Measurements from ENCODE around the gene CA10. TPM values are rescaled to one million over a fixed set of nuclear protein-coding genes. Genes with fewer than 3 reads are reported as not detected.

CA10 gene
- polyA plus RNA-seq, 1 donor from 2014 or later = 6.2 TPM

DNA sequence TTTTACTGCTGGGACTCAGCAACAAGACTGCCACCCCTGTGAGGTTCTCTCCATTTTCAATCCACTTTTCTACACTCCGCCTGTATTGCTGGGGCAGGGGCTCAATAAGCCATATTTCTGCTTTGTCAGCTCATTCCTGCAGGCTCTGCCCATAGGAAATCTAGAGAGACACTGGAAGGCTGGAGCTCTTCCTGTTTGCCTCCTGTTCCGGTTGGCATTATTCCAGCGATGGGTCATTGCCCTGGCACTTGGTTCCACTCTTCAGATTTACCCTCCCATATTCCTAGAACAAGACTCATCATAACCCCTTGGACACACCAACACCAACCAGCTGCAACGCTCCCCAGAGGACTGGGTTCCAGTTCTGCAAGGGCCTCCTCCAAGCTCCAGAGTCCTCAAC lies 210.4 kb downstream of the CA10 start:
- H3K9me2 ChIP-seq (ENCODE audit: insufficient read depth, low read length) = no peaks in the 10 kb centered on the region
- TF ChIP-seq, protein P1, sequence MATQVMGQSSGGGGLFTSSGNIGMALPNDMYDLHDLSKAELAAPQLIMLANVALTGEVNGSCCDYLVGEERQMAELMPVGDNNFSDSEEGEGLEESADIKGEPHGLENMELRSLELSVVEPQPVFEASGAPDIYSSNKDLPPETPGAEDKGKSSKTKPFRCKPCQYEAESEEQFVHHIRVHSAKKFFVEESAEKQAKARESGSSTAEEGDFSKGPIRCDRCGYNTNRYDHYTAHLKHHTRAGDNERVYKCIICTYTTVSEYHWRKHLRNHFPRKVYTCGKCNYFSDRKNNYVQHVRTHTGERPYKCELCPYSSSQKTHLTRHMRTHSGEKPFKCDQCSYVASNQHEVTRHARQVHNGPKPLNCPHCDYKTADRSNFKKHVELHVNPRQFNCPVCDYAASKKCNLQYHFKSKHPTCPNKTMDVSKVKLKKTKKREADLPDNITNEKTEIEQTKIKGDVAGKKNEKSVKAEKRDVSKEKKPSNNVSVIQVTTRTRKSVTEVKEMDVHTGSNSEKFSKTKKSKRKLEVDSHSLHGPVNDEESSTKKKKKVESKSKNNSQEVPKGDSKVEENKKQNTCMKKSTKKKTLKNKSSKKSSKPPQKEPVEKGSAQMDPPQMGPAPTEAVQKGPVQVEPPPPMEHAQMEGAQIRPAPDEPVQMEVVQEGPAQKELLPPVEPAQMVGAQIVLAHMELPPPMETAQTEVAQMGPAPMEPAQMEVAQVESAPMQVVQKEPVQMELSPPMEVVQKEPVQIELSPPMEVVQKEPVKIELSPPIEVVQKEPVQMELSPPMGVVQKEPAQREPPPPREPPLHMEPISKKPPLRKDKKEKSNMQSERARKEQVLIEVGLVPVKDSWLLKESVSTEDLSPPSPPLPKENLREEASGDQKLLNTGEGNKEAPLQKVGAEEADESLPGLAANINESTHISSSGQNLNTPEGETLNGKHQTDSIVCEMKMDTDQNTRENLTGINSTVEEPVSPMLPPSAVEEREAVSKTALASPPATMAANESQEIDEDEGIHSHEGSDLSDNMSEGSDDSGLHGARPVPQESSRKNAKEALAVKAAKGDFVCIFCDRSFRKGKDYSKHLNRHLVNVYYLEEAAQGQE (IDR thresholded peaks at IDR 0.05; ENCODE audit: borderline replicate concordance) = no peak
- TF ChIP-seq TAF1 (IDR thresholded peaks at IDR 0.05; ENCODE audit: low read depth) = no peak
- TF ChIP-seq RAD21 (conservative IDR thresholded peaks at IDR 0.05) = no peak
- no peak for TF ChIP-seq EP300 (conservative IDR thresholded peaks at IDR 0.05; ENCODE audit: poor library complexity, severe bottlenecking)

DNA sequence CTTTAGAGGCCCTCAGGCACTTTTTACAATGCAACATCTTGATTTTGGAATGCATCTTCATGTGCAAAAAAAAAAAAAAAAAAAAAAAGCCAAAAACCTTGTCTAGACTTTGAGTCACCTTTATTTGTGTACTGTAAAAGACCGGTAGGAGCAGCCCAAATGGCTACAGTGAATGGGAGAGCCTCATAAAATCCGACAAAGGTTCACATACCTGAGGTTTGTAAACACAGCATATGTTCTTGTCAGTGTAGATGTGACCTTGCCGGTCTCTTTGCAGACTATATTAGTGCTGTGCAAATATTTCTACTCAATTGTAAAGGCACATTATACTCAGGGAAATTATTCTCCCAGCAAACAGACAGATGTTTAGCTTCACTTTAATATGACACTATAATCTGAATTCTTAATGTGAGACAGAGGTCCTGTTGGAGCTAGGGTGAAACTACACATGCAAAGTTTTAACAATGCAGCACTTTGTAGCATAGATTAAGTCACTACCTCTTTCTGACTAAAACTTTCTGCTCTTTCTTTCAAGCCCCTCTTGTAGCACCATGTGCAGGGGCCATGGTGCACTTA lies 211.3 kb downstream of the CA10 start:
- Histone ChIP-seq H3K9ac (ENCODE audit: low read length) (no peak overlapping the region), H3K27me3 (ENCODE audit: insufficient read depth, low read depth, low read length) (no peaks in the 10 kb centered on the region), H3K27ac (ENCODE audit: low read length) (no peak overlapping the region), H3K9me2 (ENCODE audit: insufficient read depth, low read length) (no peaks in the 10 kb centered on the region), H3K4me2 (ENCODE audit: low read length) (no peak overlapping the region), H3K4me3 (ENCODE audit: low read length) (no peak overlapping the region), H3K9me3 (ENCODE audit: low read length) (no peaks in the 10 kb centered on the region), H3K36me3 (ENCODE audit: insufficient read depth, low read length) (no peaks in the 10 kb centered on the region), H4K20me1 (ENCODE audit: insufficient read depth) (no peaks in the 10 kb centered on the region), H2AFZ (ENCODE audit: low read depth, low read length) (no peak overlapping the region), H3F3A (ENCODE audit: insufficient read depth, low read length, poor library complexity, severe bottlenecking) (no peaks in the 10 kb centered on the region), H3K79me2 (replicated peaks; ENCODE audit: insufficient read depth, low read length) (no peaks in the 10 kb centered on the region)
- TF ChIP-seq EP300 (conservative IDR thresholded peaks at IDR 0.05; ENCODE audit: poor library complexity, severe bottlenecking) (no peak), TAF1 (IDR thresholded peaks at IDR 0.05; ENCODE audit: low read depth) (no peak), CTCF (IDR thresholded peaks at IDR 0.05; ENCODE audit: poor library complexity, severe bottlenecking) (no peak), POLR2AphosphoS5 (IDR thresholded peaks at IDR 0.05) (no peak), RAD21 (conservative IDR thresholded peaks at IDR 0.05) (no peak), MXI1 (conservative IDR thresholded peaks at IDR 0.05; ENCODE audit: poor library complexity, severe bottlenecking) (no peak), SMC3 (conservative IDR thresholded peaks at IDR 0.05; ENCODE audit: poor library complexity) (no peak), EZH2 (IDR thresholded peaks at IDR 0.05; ENCODE audit: borderline replicate concordance, insufficient read depth, low read length, poor library complexity, severe bottlenecking) (no peak)
- TF ChIP-seq, protein P1 (IDR thresholded peaks at IDR 0.05; ENCODE audit: borderline replicate concordance) = no peak

More for the DNA sequence above, 210.4 kb downstream of the CA10 start:
- Histone ChIP-seq H4K20me1 (ENCODE audit: insufficient read depth) (no peaks in the 10 kb centered on the region), H3K79me2 (replicated peaks; ENCODE audit: insufficient read depth, low read length) (no peaks in the 10 kb centered on the region), H3K27ac (ENCODE audit: low read length) (no peak overlapping the region), H3K9ac (ENCODE audit: low read length) (no peak overlapping the region), H3F3A (ENCODE audit: insufficient read depth, low read length, poor library complexity, severe bottlenecking) (no peaks in the 10 kb centered on the region), H3K9me3 (ENCODE audit: low read length) (no peaks in the 10 kb centered on the region), H3K4me2 (ENCODE audit: low read length) (no peak overlapping the region), H3K36me3 (ENCODE audit: insufficient read depth, low read length) (no peaks in the 10 kb centered on the region), H2AFZ (ENCODE audit: low read depth, low read length) (no peak overlapping the region), H3K27me3 (ENCODE audit: insufficient read depth, low read depth, low read length) (no peaks in the 10 kb centered on the region), H3K4me3 (ENCODE audit: low read length) (no peak overlapping the region)
